ENCODE measurements around the gene CSH1. TPM values are rescaled to one million over a fixed set of nuclear protein-coding genes. Genes with fewer than 3 reads are reported as not detected.

CSH1 gene
- not detected in 2 replicates for total RNA-seq

DNA sequence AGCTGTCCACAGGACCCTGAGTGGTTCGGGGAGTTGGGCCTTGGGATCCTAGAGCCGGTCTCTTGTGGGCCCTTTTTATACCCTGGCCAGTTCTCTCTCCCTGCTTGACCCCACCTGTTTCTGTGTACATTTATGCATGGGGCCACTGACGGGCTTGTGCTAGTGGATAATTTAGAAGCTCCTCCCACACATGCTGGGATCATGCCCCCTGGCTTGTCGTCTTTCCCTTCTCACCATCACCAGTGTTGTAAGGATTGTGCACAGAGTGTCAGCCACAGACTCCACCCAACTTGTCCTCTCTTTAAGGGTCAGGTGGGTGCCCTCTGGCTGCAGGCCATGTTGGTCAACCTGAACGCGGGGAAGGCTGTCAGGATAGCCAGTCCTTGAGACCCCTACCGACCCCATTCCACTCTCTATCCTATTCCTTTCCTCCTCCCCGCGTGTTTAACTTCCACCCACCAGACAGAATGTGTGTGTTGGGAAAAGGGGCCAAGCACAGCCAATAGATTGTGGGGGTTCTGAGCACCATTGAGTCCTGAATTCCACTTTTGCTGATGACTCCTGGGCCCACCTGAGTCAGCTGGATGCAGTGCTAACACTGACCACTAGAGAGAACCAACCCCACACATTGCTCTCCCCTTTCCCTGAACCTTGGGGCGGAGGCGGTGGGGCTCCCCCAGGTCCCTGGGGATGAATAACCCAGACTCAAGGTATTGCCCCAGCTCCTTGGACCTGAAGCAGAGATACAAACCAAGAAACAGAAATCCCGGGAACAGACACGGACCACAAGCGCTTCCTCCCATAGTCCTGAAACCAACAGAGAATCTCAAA lies at the start of gene CSH1:
Gene CSH1, minus strand, starts transcription at position 51 of the 831 bp plus-strand sequence. CDS start 63 bp downstream, outside the sequence.

DNA sequence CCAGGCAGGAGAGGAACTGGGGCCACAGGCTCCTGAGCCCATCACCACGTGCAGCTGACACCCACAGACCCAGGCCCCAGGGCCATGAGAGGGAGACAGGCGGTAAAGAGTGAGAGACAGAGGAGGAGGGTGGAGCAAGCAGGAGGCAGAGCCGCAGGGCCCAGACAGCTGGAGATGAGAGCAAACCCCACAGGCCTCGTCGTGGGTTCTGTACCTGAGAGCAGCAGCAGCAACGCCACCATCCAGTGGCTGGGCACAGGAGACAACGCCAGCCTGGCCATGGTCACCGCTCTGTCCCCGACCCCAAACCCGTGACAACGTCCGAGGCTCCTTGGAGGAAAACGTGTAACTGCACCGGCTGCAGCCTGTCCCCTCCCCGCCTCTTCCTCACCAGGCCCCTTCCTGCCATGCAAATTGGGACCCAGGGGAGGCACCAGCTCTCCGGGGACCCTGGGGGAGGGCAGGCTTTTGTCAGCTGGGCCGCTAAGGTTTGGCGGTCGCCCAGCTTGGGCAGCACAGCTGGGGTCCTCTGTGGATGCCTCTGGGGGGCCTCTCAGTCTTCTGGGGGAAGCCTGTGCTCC lies 35.7 kb upstream of the CSH1 start, which contains the start of gene CD79B:
Gene CD79B, minus strand, starts transcription at position 351 of the 581 bp plus-strand sequence. Its CDS starts 70 bp downstream, at position 281.

DNA sequence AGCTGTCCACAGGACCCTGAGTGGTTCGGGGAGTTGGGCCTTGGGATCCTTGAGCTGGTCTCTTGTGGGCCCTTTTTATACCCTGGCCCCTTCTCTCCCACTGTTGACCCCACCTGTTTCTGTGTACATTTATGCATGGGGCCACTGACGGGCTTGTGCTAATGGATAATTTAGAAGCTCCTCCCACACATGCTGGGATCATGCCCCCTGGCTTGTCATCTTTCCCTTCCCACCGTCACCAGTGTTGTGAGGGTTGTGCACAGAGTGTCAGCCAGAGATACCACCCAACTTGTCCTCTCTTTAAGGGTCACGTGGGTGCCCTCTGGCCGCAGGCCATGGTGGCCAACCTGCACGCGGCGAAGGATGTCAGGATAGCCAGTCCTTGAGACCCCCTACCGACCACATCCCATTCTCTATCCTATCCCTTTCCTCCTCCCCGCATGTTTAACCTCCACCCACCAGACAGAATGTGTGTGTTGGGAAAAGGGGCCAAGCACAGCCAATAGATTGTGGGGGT lies 22.5 kb upstream of the CSH1 start, which contains the start of gene GH1:
Gene GH1, minus strand, starts transcription at position 51 of the 517 bp plus-strand sequence. CDS start 63 bp downstream, outside the sequence.

DNA sequence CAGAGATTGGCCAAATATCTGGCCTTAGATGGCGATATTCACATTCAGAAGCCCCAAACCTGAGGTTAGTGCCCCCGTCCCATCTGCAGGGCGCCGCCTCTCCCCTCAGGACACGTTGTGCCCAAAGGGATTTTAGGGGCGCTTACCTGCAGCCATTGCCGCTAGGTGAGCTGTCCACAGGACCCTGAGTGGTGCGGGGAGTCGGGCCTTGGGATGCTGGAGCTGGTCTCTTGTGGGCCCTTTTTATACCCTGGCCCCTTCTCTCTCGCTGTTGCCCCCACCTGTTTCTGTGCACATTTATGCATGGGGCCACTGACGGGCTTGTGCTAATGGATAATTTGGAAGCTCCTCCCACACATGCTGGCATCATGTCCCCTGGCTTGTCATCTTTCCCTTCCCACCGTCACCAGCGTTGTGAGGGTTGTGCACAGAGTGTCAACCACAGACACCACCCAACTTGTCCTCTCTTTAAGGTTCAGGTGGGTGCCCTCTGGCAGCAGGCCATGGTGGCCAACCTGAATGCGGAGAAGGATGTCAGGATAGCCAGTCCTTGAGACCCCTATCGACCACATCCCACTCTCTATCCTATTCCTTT lies 14.8 kb upstream of the CSH1 start, which contains the start of gene CSHL1:
Gene CSHL1, minus strand, starts transcription at position 218 of the 595 bp plus-strand sequence. Its CDS starts 62 bp downstream, at position 156.

DNA sequence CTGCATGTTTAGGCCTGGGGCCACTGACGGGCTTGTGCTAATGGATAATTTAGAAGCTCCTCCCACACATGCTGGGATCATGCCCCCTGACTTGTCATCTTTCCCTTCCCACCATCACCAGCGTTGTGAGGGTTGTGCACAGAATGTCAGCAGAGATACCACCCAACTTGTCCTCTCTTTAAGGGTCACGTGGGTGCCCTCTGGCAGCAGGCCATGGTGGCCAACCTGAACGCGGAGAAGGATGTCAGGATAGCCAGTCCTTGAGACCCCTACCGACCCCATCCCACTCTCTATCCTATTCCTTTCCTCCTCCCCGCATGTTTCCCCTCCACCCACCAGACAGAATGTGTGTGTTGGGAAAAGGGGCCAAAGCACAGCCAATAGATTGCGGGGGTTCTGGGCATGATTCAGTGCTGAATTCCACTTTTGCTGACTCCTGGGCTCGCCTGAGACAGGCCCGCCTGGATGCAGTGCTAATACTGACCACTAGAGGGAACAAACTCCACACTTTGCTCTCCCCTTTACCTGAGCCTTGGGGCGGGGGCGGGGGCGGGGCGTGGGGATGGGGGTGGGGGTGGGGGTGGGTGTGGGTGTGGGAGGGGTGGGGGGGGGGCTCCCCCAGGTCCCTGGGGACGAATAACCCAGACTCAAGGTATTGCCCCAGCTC lies 14.3 kb downstream of the CSH1 start, which contains the start of gene GH2:
Gene GH2, minus strand, starts transcription at position 10 of the 667 bp plus-strand sequence. CDS start 143 bp downstream, outside the sequence.

DNA sequence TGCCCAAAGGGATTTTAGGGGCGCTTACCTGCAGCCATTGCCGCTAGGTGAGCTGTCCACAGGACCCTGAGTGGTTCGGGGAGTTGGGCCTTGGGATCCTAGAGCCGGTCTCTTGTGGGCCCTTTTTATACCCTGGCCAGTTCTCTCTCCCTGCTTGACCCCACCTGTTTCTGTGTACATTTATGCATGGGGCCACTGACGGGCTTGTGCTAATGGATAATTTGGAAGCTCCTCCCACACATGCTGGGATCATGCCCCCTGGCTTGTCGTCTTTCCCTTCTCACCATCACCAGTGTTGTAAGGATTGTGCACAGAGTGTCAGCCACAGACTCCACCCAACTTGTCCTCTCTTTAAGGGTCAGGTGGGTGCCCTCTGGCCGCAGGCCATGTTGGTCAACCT lies 22.8 kb downstream of the CSH1 start, which contains the start of gene CSH2:
Gene CSH2, minus strand, starts transcription at position 101 of the 400 bp plus-strand sequence. Its CDS starts 63 bp downstream, at position 38.

Other genes starting within 250 kb of the CSH1 start
- 7.4 and 16.4 TPM in 2 replicates for gene LIMD2, start 196.4 kb downstream of the CSH1 start, total RNA-seq
- gene STRADA, start 154.8 kb downstream of the CSH1 start, total RNA-seq, result 21.1 and 23.8 TPM in 2 replicates
- 87.6 and 102 TPM in 2 replicates for gene CCDC47, start 123.0 kb downstream of the CSH1 start, total RNA-seq
- 68.6 and 103 TPM in 2 replicates for gene DDX42, start 122.4 kb downstream of the CSH1 start, total RNA-seq
- 45.4 and 62.9 TPM in 2 replicates for gene PSMC5, start 69.1 kb downstream of the CSH1 start, total RNA-seq
- gene FTSJ3, start 68.9 kb downstream of the CSH1 start, total RNA-seq, result 57.6 and 65.3 TPM in 2 replicates
- gene SMARCD2, start 53.9 kb downstream of the CSH1 start, total RNA-seq, result 61.5 and 65.2 TPM in 2 replicates
- not detected in 2 replicates for gene CSH2, start 22.9 kb downstream of the CSH1 start, total RNA-seq
- not detected in 2 replicates for gene GH2, start 14.6 kb downstream of the CSH1 start, total RNA-seq
- not detected in 2 replicates for gene CSHL1, start 14.7 kb upstream of the CSH1 start, total RNA-seq
- gene GH1, start 22.3 kb upstream of the CSH1 start, total RNA-seq, result not detected in 2 replicates
- not detected in 2 replicates for gene CD79B, start 35.8 kb upstream of the CSH1 start, total RNA-seq
- gene SCN4A, start 76.3 kb upstream of the CSH1 start, total RNA-seq, result not detected in 2 replicates
- 0.18 and 1.2 TPM in 2 replicates for gene PRR29, start 101.8 kb upstream of the CSH1 start, total RNA-seq
- 2.1 and 4.2 TPM in 2 replicates for gene ICAM2, start 124.1 kb upstream of the CSH1 start, total RNA-seq
- 27.4 and 41.6 TPM in 2 replicates for gene ERN1, start 233.6 kb upstream of the CSH1 start, total RNA-seq